Breast epithelium (tissue), 3 donors: ENCODE measurements around the gene PLCH2.

ENCODE experiments used
- POLR2A ChIP-seq: fragments of 450-650 bp; IDR thresholded peaks from one replicate; pipeline ENCODE4 v1.6.1; 2016; ENCODE audit warnings: antibody characterized with exemption, mild to moderate bottlenecking, moderate library complexity
- POLR2AphosphoS5 ChIP-seq, 3 donors: sonication (generic); formaldehyde crosslinking; IDR thresholded peaks; one replicate each; pipeline ENCODE4 v1.6.1; 2017; ENCODE audit warnings: antibody characterized with exemption in 3 of 3

GRCh38 chr1:2433196-2433595 is 42.9 kb upstream of the PLCH2 start:
- no peak for TF ChIP-seq POLR2AphosphoS5 (IDR thresholded peaks at IDR 0.05)
- no peak for TF ChIP-seq POLR2A
